HepG2 (cell line): ENCODE measurements around the gene LRRC42. TPM values are rescaled to one million over a fixed set of nuclear protein-coding genes. Genes with fewer than 3 reads are reported as not detected.
A peak's percentile ranks its signal among the peaks of the same experiment; 100 is the strongest.

ENCODE experiments used
- AKNA ChIP-seq: sonication (generic); formaldehyde crosslinking; IDR thresholded peaks from 2 replicates; pipeline ENCODE4 v1.4.0; 2020; ENCODE audit warnings: missing genetic modification reagents, borderline replicate concordance
- EZH2 ChIP-seq: conservative IDR thresholded peaks from 2 replicates; pipeline ENCODE4 v1.6.1; 2012; ENCODE audit warnings: mild to moderate bottlenecking, low read depth, low read length, moderate library complexity
- GABPA ChIP-seq, 2 experiments: IDR thresholded peaks; 2 replicates each; pipeline ENCODE4 v1.6.1; 2011 to 2016; ENCODE audit warnings: low read depth in 2 of 2, low read length in 1 of 2, missing biosample characterization in 1 of 2, missing genetic modification characterization in 1 of 2
- KAT7 ChIP-seq: IDR thresholded peaks from 2 replicates; pipeline ENCODE4 v1.6.1; 2018; ENCODE audit warnings: borderline replicate concordance, missing compliant biosample characterization
- MBNL3 ChIP-seq: fragments of 250-450 bp; sonication (Bioruptor Pico); conservative IDR thresholded peaks from 2 replicates; pipeline ENCODE4 v1.8.0; 2022; ENCODE audit warnings: mild to moderate bottlenecking, inconsistent platforms
- PAF1 ChIP-seq: IDR thresholded peaks from 2 replicates; pipeline ENCODE4 v1.6.1; 2016; ENCODE audit warnings: missing genetic modification reagents, missing compliant biosample characterization
- RBM22 ChIP-seq: fragments of 200-400 bp; formaldehyde crosslinking; optimal IDR thresholded peaks from 2 replicates; pipeline ENCODE3; 2017; ENCODE audit warnings: mild to moderate bottlenecking, low read length, moderate library complexity
- ZBTB33 ChIP-seq: sonication (generic); formaldehyde crosslinking; IDR thresholded peaks from 2 replicates; pipeline ENCODE4 v1.4.0; 2020; ENCODE audit warnings: missing genetic modification reagents
- ZHX1 ChIP-seq: sonication (generic); formaldehyde crosslinking; IDR thresholded peaks from 2 replicates; pipeline ENCODE4 v1.8.1; 2022; ENCODE audit warnings: low read depth, mild to moderate bottlenecking, missing genetic modification reagents
- ZMAT5 ChIP-seq: sonication (generic); formaldehyde crosslinking; IDR thresholded peaks from 2 replicates; pipeline ENCODE4 v1.5.0; 2020; ENCODE audit warnings: mild to moderate bottlenecking, low read depth, missing genetic modification reagents, borderline replicate concordance
- polyA plus RNA-seq, 8 experiments: library from polyadenylated mRNA; depleted of rRNA in 3 of 8; stranded (reverse) in 7 of 8; unstranded in 1 of 8; fragments of >200 nt; fragmentation: Illumina TruSeq in 4 of 8; extraction: Trizol in 4 of 8; gene quantifications; 2 replicates each; pipeline versions ENCODE4 v1.2.1 to v1.2.3, GENCODE V29; 2011 to 2016; ENCODE audit warnings: low read depth in 4 of 8, missing spikeins in 1 of 8, mixed read lengths in 1 of 8; ENCODE audit not compliant: insufficient read depth in 1 of 8
- total RNA-seq, 5 experiments: library from RNA; depleted of rRNA; stranded (reverse); fragments of >200 nt; fragmentation: Illumina TruSeq; extraction: Trizol; gene quantifications; 2 replicates each; pipeline ENCODE4 v1.2.3, GENCODE V29; 2016; ENCODE audit warnings: low read depth in 1 of 5

LRRC42 gene
- total and polyA plus RNA-seq, 2 of the 13 experiments (the other 11 are each of a cell fraction or from before 2014, with no cell fraction given) = 30.6 to 43.6 TPM

- TF ChIP-seq ZBTB33 (CRISPR knock-in tag) (peak; percentile 85), ZMAT5 (CRISPR knock-in tag) (no peak), RBM22 (no peak), ZHX1 (CRISPR knock-in tag) (no peak), AKNA (CRISPR knock-in tag) (no peak), PAF1 (CRISPR knock-in tag) (no peak), EZH2 (no peak), GABPA (IDR thresholded peaks at IDR 0.05; ENCODE audit: low read depth, low read length) (0 out of 2 replicates have a peak, but pooled peaks have one; percentile 9), GABPA (CRISPR knock-in tag; IDR thresholded peaks at IDR 0.05; ENCODE audit: low read depth) (no peak), KAT7 (no peak), MBNL3 (no peak)
- TF ChIP-seq, all 625 proteins: peak for 2
Observed at GRCh38 chr1:54014009-54014629, 68.0 kb downstream of the LRRC42 start (continued).
